ENCODE data around the gene MSX2. TPM values are rescaled to one million over a fixed set of nuclear protein-coding genes. Genes with fewer than 3 reads are reported as not detected.

Gene MSX2
- polyA plus RNA-seq, 3 donors, result 0.14 TPM; not detected in 2

DNA sequence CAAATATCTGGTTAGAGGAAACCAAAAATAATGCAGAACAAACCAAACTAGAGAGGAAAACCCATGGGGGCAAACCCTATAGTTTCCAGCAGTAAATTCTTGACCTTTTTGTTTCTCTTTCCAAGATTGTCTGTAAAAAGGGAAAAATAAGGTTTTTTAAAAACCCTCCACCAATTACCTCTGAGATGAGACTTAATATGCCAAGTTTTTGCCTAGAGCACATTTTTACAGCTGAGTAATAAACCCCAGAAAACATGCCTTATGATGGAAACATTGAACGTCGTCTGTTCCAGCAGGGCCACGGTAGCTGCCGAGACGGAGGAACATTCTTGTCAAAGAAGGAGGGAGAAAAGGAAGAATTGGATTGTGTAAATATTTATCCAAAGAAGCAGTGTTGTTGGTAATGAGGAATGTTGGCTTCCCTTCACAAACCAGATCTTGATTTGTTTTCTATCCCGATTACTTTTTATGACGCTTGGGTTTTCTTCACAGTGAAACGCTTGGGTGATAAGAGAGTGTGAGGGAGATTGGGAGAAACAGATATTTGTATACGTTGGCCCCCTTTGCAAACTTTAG lies 17.3 kb upstream of the MSX2 start:
- WGBS (ENCODE audit: insufficient coverage), result 27% methylated on average over 9 of the region's 9 CpGs
- H3K4me3 Mint-ChIP-seq, result no peak overlapping the region
- H3K36me3 Mint-ChIP-seq, result no peaks in the 10 kb centered on the region

DNA sequence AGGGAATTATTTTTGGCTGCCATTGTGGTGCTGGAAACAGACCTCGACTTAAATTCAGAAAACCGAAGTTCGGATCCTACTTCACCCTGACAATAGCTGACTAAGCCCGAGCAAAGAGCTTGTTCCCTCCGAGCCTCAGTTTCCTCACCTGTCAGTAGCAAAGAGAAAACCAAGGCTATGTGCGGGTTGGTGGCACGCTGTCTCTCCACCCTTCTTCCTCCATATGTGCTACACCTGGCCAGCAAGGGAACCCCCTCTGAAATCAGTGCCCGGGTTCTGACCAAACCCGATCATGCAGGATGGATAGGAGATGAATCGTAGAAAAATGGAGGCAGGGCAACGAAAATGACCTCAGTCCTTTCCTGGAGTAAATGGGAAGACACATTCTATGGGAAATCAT lies 16.7 kb upstream of the MSX2 start:
- Histone ChIP-seq H4K20me1 (ENCODE audit: insufficient read depth, low read length) (no peaks in the 10 kb centered on the region), H3K9me3 (replicated peaks in 1 of 2; ENCODE audit: control insufficient read depth in 1 of 2, insufficient read depth in 1 of 2, low read length in 2 of 2) (no peaks in the 10 kb centered on the region), H3K79me2 (ENCODE audit: insufficient read depth, low read length) (no peaks in the 10 kb centered on the region), H3K27ac (ENCODE audit: low read depth in 1 of 2, low read length in 2 of 2) (no peak overlapping the region), H3K4me2 (replicated peaks; ENCODE audit: extremely low read depth, low read length, poor library complexity, severe bottlenecking) (no peak overlapping the region), H3K4me3 (replicated peaks in 1 of 3; ENCODE audit: low read depth in 2 of 3, low read length in 3 of 3) (no peak overlapping the region), H3K27me3 (ENCODE audit: control insufficient read depth in 2 of 2, insufficient read depth in 2 of 2, low read length in 2 of 2) (peaks cover 0 to 5% of the 10 kb centered on the region in 2 donors), H3K36me3 (replicated peaks in 1 of 2; ENCODE audit: control insufficient read depth in 1 of 2, insufficient read depth in 2 of 2, low read length in 2 of 2) (no peaks in the 10 kb centered on the region), H3K4me1 (ENCODE audit: control insufficient read depth in 1 of 2, insufficient read depth in 2 of 2, low read length in 2 of 2) (no peaks in the 10 kb centered on the region), H2AFZ (ENCODE audit: insufficient read depth, low read depth, low read length, poor library complexity, severe bottlenecking) (no peak overlapping the region), H3K9ac (ENCODE audit: insufficient read depth, low read length, poor library complexity, severe bottlenecking) (no peak overlapping the region)
- Mint-ChIP-seq H3K4me1 (no peaks in the 10 kb centered on the region), H3K27ac (no peak overlapping the region), H3K4me3 (peak overlapping the region in 1 of 2 donors; percentile 5), H3K9me3 (peaks cover 0 to 3% (median 2%) of the 10 kb centered on the region in 7 donors), H3K27me3 (ENCODE audit: low read depth in 3 of 3) (peaks cover 3 to 36% (median 13%) of the 10 kb centered on the region in 3 donors), H3K36me3 (no peaks in the 10 kb centered on the region)
- TF ChIP-seq, protein P1, sequence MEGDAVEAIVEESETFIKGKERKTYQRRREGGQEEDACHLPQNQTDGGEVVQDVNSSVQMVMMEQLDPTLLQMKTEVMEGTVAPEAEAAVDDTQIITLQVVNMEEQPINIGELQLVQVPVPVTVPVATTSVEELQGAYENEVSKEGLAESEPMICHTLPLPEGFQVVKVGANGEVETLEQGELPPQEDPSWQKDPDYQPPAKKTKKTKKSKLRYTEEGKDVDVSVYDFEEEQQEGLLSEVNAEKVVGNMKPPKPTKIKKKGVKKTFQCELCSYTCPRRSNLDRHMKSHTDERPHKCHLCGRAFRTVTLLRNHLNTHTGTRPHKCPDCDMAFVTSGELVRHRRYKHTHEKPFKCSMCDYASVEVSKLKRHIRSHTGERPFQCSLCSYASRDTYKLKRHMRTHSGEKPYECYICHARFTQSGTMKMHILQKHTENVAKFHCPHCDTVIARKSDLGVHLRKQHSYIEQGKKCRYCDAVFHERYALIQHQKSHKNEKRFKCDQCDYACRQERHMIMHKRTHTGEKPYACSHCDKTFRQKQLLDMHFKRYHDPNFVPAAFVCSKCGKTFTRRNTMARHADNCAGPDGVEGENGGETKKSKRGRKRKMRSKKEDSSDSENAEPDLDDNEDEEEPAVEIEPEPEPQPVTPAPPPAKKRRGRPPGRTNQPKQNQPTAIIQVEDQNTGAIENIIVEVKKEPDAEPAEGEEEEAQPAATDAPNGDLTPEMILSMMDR (IDR thresholded peaks at IDR 0.05), result no peak
- no peak for DNase-seq
- intact Hi-C loops (cut with micrococcal nuclease), result no loop called here
- 91% methylated on average over 9 of the region's 11 CpGs for WGBS (ENCODE audit: insufficient coverage)

More for the DNA sequence above, 17.3 kb upstream of the MSX2 start:
- Histone ChIP-seq H3K9me3 (replicated peaks in 1 of 2; ENCODE audit: control insufficient read depth in 1 of 2, insufficient read depth in 1 of 2, low read length in 2 of 2) (no peaks in the 10 kb centered on the region), H3K27ac (ENCODE audit: low read depth in 1 of 2, low read length in 2 of 2) (no peak overlapping the region), H3K4me1 (ENCODE audit: control insufficient read depth in 1 of 2, insufficient read depth in 2 of 2, low read length in 2 of 2) (no peaks in the 10 kb centered on the region), H2AFZ (ENCODE audit: insufficient read depth, low read depth, low read length, poor library complexity, severe bottlenecking) (no peak overlapping the region), H3K79me2 (ENCODE audit: insufficient read depth, low read length) (no peaks in the 10 kb centered on the region), H3K36me3 (replicated peaks in 1 of 2; ENCODE audit: control insufficient read depth in 1 of 2, insufficient read depth in 2 of 2, low read length in 2 of 2) (no peaks in the 10 kb centered on the region), H3K4me2 (replicated peaks; ENCODE audit: extremely low read depth, low read length, poor library complexity, severe bottlenecking) (no peak overlapping the region), H3K4me3 (replicated peaks in 1 of 3; ENCODE audit: low read depth in 2 of 3, low read length in 3 of 3) (no peak overlapping the region), H4K20me1 (ENCODE audit: insufficient read depth, low read length) (no peaks in the 10 kb centered on the region), H3K27me3 (ENCODE audit: control insufficient read depth in 2 of 2, insufficient read depth in 2 of 2, low read length in 2 of 2) (peaks cover 0 to 5% of the 10 kb centered on the region in 2 donors), H3K9ac (ENCODE audit: insufficient read depth, low read length, poor library complexity, severe bottlenecking) (no peak overlapping the region)
- Mint-ChIP-seq H3K4me1 (no peaks in the 10 kb centered on the region), H3K27ac (no peak overlapping the region), H3K9me3 (peaks cover 0 to 3% (median 2%) of the 10 kb centered on the region in 7 donors), H3K27me3 (ENCODE audit: low read depth in 3 of 3) (peaks cover 3 to 34% (median 13%) of the 10 kb centered on the region in 3 donors)
- DNase-seq, result no peak
- intact Hi-C loops (cut with micrococcal nuclease), result no loop called here
- TF ChIP-seq, protein P1 (IDR thresholded peaks at IDR 0.05), result no peak
